ENCODE data around the gene PLOD3. TPM values are rescaled to one million over a fixed set of nuclear protein-coding genes. Genes with fewer than 3 reads are reported as not detected.

PLOD3 gene
- polyA plus RNA-seq, 4 donors = 39.6 to 51.5 (median 48.8) TPM

DNA sequence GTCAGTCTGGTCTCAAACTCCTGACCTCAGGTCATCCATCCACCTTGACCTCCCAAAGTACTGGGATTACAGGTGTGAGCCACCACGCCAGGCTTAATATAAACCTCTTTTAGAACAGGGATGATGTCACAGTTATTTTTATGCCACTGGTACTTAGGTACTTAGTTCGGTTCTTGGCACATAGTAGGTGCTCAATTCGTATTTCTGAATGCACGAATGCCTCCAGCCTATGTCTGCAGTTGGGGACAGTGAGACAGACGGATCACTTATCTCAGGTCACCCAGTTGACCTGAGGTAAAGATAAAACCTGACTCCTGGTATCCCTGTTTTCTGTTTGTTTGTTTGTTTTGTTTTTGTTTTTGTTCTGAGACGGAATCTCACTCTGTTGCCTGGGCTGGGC lies 31.2 kb downstream of the PLOD3 start:
- no peak for DNase-seq (ENCODE audit: low read depth in 4 of 4, low spot score in 2 of 4)

DNA sequence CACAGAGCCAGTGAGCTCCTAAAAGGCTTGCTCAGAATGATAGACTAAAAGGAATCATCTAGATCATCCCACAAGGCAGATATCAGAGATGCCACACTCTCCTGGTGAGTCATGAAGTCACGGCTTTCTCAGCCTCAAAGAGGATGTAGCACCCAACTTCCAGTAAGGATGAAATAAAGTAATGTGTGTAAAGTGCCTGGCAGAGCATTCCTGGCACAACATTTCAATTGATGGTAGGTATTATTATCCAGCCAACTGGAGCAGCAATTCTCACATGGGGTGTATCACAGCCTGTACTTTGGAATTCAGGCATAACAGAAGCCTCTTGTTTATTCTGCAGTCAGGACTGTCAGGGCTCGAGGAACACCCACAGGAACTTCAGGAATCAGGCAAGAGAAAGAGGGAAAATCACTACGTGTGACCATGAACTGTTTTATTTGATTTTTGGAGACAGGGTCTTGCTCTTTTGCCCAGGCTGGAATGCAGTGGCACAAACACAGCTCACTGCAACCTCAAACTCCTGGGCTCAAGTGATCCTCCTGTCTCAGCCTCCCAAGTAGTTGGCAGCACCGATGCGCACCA lies 32.0 kb downstream of the PLOD3 start:
- DNase-seq (ENCODE audit: low read depth in 4 of 4, low spot score in 2 of 4) = no peak

DNA sequence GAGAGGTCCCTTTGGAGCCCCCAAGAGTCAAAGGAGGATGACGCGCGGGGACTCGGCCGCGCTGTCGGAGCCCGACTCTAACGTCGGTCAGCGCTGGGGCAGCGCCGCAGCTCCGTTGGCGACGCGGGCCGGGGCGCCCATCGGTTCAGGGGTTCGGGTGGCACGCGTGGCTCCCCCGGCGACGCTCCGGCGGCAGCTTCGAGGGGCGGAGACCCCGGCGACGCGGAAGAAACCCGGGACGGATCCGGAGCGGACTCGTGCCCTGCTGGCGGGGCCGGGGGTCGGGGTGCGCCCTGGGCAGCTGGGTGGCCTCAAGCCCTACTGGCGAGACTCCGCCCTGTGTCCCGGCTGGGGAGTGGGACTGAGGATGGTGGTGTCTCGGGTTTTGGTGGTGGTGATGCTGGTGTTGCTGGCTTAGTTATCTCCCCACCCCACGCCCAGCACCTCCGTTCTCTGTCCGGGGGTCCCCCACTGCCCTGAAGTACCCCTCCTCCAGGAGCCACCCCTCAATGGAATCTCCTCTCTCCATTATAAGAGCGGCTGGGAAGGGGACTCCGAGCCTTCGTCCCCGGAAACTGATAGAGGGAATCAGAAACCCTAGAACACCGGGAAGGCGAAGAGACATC lies 37.1 kb downstream of the PLOD3 start, which contains the start of gene NAT16:
NAT16 (minus strand) TSS at position 164 of the 626 bp plus-strand sequence. CDS start 5,486 bp downstream, outside the sequence.
- DNase-seq (ENCODE audit: low read depth in 4 of 4, low spot score in 2 of 4) = no peak

DNA sequence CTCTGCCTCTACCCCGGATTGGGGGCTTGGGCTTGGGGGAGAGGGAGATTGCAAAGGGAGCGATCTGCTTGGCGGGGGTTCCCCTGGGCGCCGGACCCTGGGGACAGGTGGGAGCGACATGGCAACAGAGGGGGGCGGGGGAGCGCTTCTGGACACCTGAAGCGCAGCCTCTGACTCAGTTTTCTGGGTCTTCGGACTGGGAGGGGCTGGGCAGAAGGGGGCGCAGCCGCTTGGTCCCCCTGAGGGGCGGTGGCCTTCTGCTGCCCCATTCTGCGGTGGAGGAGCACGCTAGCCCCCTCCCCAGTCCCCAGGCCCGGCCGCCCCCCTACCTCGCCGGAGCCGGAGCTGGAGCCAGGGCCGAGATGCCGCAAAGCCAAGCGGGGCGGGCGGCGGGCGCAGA lies 37.7 kb downstream of the PLOD3 start:
- DNase-seq (ENCODE audit: low read depth in 4 of 4, low spot score in 2 of 4) = no peak

DNA sequence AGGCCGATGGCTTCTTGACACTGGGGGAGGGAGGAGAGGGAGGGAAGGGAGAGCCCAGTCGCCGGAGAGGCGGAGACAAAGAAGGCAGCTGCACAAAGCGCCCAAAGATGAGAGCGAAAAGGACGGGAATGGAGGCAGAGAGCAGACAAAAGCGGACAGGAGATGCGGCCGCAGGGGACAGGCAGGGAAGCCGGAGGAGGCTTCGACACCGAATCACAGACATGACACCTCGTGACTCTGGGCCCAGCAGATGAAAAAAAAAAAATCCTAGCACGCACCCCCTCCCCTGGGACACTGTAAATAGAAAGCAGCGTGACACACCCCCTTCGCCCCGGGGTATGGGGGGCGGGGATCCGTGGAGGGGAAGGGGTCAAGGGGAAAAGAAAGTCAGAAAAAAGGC lies 38.3 kb downstream of the PLOD3 start:
- no peak for DNase-seq (ENCODE audit: low read depth in 4 of 4, low spot score in 2 of 4)

DNA sequence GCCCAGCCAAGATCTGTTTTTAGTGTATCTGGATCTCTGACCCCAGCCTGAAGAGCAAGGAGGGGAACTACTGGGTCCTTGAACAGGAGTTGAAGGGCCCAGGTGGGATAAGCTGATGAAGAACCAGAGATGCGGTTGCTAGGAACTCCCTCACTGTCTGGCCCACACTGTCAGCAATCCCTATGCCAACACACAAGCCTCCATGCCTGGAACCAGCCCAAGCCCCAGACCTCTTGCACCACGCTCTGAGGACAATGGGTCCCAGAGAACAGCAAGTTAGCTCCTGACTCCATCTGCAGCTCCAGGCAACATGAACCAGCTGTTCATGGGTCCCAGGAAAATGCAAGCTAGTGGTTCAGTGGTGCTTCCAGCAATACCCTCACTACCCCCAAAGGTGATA lies 39.7 kb downstream of the PLOD3 start:
- DNase-seq (ENCODE audit: low read depth in 4 of 4, low spot score in 2 of 4) = no peak

DNA sequence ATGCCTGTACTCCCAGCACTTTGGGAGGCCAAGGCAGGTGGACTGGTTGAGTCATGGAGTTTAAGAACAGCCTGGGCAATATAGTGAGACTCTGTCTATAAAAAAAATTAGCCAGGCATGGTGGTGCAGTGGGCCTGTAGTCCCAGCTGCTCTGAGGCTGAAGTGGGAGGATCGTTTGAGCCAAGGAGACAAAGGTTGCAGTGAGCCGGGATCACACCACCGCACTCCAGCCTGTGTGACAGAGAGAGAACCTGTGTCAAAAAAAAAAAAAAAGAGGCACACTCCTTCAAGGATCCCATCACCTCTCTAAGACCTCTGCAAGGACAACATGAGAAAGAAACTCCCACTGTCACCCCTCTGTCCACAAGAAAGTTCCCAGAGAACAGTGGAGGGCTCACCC lies 41.7 kb downstream of the PLOD3 start:
- DNase-seq (ENCODE audit: low read depth in 4 of 4, low spot score in 2 of 4) = no peak

DNA sequence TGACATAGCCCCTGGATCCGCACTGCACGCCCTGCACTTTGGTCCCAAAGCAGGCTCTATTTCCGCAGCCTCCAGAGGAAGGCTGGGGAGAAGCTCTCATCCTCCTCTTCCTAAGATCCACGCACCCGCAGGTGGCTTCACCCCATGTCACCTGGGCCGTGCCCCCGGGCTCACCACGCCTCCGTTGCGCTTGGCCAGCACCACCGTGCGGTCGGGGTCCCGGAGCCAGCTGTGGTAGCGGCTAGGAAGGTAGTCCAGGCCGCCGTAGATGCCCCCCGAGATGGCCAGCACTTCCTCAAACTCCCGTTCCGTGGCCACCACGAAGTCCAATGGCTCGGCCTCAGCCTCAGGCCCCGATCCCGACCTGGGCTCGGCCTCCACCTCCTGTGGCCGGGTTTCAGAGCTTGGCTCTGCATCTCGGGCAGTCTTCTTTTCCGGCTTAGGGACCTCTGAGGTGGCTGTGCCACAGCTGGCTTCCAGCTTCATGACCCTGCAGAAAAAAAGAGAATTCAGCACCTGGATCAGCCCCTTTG lies 43.0 kb downstream of the PLOD3 start:
- DNase-seq (ENCODE audit: low read depth in 4 of 4, low spot score in 2 of 4) = no peak

DNA sequence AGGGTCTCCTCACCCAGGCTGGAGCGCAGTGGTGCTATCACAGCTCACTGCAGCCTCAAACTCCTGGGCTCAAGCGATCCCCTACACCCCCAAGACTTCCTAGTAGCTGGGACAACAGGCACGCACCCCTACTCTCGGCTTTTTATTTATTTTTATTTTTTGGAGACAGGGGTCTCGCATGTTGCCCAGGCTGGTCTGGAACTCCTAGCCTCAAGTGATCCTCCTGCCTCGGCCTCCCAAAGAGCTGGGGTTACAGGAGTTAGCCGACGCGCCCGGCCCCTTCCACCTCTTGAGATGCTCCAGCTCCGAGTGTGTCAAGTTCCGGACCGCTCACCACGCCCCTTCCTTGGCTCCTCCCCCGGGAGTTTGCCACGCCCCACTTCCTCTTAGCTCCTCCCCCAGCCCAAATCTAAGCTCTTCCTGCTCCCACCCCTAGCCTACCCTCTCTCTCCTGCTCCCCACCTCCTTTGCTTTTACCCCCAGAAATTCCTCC lies 43.6 kb downstream of the PLOD3 start:
- DNase-seq (ENCODE audit: low read depth in 4 of 4, low spot score in 2 of 4) = no peak

DNA sequence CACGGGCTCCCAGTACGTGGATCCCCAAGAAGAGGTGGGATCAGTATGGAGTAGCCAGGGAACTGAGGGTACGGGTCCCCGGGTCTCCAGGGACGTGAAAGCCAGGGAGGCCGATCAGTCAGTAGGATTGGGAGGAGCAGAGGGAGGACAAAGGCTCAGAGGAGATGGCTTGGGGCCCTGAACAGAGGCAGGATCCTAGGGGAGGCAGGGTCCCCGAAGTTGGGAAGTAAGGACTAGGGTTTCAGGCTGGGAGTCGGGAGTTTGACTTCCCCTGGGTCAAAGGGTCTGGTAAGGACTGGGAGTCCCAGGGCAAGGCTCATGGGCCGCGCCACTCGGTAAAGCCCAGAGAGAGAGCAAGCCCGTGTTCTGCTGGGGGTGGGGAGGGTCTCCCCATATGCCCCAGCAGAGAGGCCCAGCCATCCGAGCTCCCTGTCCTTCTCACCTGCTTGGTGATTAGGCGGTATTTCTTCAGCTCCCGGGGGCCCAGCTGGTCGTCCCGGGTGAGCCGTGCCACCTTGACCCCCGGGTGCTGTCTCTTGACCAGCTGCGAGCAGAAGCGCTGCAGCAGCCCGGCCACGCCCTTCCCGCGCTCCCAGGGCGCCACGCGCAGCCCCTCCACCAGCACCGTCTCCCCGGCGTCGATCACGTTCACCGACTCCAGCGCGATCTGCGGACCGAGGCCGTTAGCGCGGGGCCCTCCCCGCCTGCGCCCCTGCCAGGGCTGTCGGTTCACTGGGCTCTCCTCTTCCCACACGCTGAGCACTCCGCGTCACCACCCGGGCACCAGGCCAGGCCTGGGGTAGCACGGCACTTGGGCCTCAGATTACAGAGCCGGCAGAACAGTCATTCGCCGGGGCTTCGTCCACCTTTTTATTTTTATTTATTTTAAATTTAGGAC lies 44.3 kb downstream of the PLOD3 start:
- DNase-seq (ENCODE audit: low read depth in 4 of 4, low spot score in 2 of 4) = no peak

DNA sequence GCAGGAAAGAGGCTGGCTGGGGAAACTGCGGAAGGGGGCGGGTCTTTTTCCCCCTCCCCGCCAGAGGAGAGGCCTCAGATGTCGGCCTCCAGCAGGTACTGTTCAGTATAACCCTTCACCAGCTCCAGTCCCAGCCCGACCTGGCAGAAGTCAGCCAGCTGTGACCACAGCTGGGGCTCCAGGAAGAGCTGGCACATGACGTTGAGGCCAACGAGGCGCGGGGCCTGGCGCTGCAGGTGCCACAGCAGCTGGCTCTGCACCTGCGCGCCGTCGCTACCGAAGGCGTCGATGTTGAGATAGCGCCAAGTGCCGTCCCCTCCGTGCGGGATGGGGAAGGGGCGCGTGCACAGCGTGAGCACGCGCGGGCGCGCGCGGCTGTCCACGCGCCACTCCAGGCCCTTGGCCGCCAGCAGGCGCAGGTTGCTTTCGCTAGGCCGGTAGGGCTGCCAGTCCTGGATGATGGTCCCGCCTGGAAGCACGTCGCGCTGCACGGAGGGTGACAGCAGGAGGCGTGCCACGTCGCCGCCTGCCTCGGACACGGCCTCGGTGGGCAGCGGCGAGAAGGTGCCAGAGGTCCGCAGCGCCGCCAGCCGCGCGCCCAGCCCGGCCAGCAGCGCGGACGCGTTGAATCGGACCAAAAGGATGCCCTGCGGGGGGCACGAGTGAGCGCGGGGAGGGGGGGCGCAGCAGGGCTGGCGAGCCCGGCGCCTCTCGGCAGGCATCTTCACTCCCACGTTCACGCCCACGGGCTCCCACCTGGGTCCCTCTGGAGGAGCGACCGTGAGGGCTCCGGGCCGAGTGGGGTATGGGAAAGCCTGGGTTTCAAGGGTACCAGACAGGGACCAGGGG lies 45.2 kb downstream of the PLOD3 start:
- DNase-seq (ENCODE audit: low read depth in 4 of 4, low spot score in 2 of 4) = no peak

DNA sequence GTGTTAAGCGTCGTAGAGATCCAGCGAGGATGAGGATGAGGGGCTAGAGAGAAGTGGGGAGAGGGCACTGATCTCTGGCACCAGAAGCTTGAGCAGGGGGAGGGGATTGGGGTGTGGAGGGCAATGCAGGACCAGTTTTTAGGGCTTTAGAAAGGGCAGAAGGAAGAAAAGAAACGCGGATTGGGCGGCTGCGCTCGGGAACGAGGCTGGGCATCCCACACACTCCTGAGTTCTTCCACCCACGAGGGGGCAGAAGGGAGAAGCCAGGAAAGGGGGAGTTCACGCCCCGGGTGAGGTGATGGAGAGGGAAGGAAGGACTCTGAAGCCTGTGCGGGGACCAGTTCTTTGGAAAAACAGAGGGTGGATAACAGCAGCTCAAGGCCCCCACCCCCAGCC lies 45.9 kb downstream of the PLOD3 start:
- DNase-seq (ENCODE audit: low read depth in 4 of 4, low spot score in 2 of 4) = no peak

DNA sequence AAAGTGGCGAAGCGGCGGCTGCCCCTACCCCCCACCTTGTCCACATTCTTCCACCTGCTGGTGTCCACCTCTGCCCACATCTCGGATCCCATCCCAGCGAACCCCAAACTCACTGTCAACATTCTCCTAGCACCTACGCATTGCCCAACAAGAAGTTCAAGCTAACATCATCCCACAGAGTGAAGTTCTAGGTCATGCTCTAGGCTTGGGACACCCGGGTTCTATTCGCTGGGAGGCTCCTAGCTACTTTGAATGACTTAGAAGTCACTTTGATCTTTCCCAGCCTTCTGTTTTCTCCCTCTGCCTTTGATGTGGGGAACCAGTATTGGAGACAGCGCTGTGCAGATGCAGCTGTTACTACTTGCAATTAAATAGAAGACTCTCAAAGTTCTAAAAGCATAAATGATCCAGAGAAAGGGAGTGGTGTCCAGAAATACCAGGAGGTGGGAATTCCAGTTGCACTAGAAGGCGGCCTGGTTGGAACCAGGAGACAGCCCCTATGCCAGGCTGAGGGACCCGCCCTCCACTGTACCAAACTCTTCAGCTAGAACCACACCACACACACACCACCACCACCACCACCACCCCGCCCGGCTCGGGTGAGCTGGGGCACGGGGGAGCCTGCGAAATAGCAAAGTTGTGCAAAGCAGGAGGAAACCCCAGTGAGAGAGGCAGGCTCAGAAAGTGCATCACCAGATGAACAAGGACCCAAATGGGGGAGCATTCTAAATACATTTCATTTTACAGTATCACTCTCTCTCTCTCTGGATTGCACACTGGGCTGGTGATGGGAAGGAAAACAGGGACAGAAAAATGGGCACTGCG lies 46.6 kb downstream of the PLOD3 start:
- no peak for DNase-seq (ENCODE audit: low read depth in 4 of 4, low spot score in 2 of 4)

DNA sequence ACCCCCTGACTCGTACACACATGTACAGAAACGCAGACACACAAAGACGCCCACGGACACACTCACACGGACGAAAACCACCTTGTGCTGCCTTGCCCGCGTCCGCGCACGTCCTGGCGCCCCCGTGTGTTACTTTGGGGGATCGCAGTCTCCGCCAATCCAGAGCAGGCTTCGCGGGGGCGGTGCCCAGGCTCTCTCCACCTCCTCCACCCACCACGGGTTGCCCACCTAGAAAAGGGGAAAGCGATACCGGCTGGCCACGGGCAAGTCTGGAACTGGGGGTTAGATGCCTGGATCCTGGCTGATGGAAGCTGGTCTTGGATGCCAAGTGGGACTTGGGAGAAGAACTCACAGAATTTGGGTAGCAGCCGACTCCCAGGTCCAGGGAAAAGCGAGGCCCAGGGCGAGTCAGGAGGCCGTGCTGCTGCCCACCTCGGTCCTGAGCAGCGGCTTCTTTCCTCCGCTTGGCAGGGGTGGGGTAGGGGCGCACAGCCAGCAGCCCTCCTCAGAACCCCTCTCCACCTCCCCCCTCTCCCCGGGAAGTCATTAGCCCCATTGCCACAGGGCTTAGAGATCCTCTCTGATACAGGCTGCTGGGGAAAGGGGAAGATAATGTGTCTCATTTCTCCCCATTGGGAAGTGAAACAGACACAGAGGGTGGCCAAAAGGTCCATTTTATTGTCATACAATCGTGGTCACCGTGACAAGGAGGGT lies 47.4 kb downstream of the PLOD3 start:
- no peak for DNase-seq (ENCODE audit: low read depth in 4 of 4, low spot score in 2 of 4)

DNA sequence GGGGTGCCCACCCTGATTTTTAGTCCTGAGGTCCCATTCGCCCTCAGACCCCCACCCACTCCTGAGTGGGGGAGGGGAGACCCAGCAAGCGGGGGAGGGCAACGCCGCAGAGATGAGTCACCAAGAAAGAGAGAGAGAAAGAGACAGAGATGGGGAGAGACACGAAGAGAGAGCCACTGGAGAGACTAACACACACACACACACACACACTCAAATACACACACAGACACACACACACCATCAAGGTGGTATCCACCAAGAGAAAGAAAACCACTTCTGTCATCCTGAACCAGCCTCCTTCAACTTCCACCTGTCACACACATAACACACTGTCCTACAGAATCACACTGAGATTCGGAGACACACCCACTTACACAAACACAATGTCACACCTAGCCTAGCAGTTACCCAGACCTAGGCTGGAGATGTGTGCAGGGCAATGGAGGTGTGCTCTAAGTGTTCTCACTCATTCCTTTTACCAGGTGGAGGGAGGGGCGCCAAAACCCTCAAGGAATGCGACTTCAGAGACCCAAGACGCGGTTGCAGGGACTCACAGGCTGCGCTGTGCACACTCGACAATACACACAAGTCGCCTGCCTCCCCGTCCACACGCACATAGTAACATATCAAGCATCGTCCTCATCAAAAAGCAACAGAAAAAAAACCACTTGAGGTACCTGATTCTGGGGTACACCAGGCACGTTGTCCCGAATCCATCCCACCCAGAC lies 48.1 kb downstream of the PLOD3 start:
- no peak for DNase-seq (ENCODE audit: low read depth in 4 of 4, low spot score in 2 of 4)

DNA sequence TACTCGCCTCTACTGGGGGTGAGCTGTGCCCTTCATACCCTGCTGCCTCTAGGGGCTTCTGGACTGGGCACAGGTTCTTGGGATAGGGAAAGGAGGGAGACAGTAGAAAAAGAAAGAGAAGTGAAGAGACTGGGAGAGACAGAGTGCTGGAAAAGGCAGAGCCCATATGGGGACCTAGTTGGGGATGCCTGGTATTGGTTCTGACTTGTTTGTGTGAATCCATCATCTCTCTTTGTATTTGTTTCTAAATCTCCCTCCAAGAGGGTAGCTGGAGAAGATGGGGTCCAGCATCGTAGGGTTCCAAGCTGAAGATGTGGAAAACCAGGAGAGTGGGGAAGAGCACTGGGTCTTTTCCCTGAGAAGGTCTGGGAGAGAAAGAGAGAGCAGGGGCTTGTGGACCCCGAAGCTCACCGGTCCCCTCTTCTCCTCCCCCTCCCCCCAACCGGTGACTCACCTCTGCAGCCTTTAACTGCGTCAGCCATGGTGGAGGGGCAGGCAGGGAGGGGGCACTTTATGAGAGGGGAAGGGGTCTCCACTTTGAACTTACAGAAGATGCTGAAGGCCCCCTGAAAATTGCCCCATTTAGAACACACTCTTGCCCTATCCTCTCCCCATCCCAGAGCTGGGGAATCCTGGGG lies 48.9 kb downstream of the PLOD3 start:
- no peak for DNase-seq (ENCODE audit: low read depth in 4 of 4, low spot score in 2 of 4)

DNA sequence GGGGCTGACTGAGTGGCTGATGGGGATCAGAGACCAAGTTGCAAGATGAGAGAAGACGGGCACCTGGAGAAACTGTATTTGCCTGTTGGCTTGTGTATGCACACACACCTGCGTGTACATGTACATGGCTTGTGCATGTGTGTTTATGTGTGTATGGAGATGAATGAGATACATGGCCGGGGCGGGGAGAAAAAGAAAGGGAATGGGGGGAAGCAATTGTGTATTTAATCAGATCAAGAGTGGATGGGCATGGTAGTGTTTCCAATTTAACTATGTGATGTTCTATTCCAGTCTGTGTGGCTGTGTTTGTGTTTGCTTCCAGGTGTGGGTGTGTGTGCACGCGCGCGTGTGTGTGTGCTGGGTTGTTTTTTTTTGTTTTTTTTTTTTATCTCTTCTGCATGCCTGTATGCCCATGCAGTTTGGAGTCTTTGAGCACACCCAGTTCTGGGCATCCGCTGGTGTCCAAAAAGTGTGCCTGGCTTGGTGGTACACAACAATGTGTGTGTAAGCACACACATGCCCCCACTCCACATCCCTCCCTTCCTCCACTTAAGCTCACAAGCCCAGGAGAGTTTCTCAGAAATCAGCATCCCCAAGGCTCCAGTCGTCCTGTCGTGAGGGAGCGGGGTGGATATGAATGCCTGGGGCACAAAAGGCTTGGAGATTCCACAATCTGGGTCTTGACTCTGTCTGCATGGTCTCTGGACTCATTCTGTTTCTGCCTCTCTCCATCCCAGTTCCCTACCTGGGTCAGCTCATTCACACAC lies 49.6 kb downstream of the PLOD3 start:
- no peak for DNase-seq (ENCODE audit: low read depth in 4 of 4, low spot score in 2 of 4)

Measured in left renal cortex interstitium (tissue), 4 donors.